Trophoblast cell (in vitro differentiated cells and primary cell): ENCODE measurements around the gene KCNJ15.
A peak's percentile ranks its signal among the peaks of the same experiment; 100 is the strongest.

Source experiments
- DNase-seq, 2 donors: peaks; one replicate each; pipeline ENCODE4 v3.0.0-alpha.2; 2016
- H2AFZ ChIP-seq: 2 replicates; pipeline ENCODE4 v1.6.1; 2013; ENCODE audit warnings: low read length, moderate library complexity, mild to moderate bottlenecking; ENCODE audit not compliant: insufficient read depth, poor library complexity
- H2AK5ac ChIP-seq: 2 replicates; pipeline ENCODE4 v1.6.1; 2013; ENCODE audit warnings: mild to moderate bottlenecking, low read length
- H2BK120ac ChIP-seq: 2 replicates; pipeline ENCODE4 v1.6.1; 2013; ENCODE audit warnings: low read length, mild to moderate bottlenecking, moderate library complexity; ENCODE audit not compliant: insufficient read depth, poor library complexity
- H2BK12ac ChIP-seq: 2 replicates; pipeline ENCODE4 v1.6.1; 2013; ENCODE audit warnings: mild to moderate bottlenecking, low read length, moderate library complexity
- H2BK5ac ChIP-seq: 2 replicates; pipeline ENCODE4 v1.6.1; 2013; ENCODE audit warnings: low read length, low read depth, moderate library complexity, mild to moderate bottlenecking; ENCODE audit not compliant: poor library complexity
- H3K14ac ChIP-seq: 2 replicates; pipeline ENCODE4 v1.6.1; 2013; ENCODE audit warnings: mild to moderate bottlenecking, low read length
- H3K18ac ChIP-seq: 2 replicates; pipeline ENCODE4 v1.6.1; 2013; ENCODE audit warnings: mild to moderate bottlenecking, low read length
- H3K23ac ChIP-seq: 2 replicates; pipeline ENCODE4 v1.6.1; 2013; ENCODE audit warnings: low read length
- H3K27ac ChIP-seq: 2 replicates; pipeline ENCODE4 v1.5.1; 2013; ENCODE audit warnings: low read depth, mild to moderate bottlenecking, inconsistent platforms, low read length, moderate library complexity
- H3K27me3 ChIP-seq: 2 replicates; pipeline ENCODE4 v1.6.1; 2013; ENCODE audit warnings: inconsistent platforms, mild to moderate bottlenecking, low read length, moderate library complexity; ENCODE audit not compliant: insufficient read depth
- H3K36me3 ChIP-seq, 2 experiments: 1 replicate in 1 of 2; 2 replicates in 1 of 2; pipeline ENCODE4 v1.6.1; 2013; ENCODE audit warnings: low read length in 2 of 2, mild to moderate bottlenecking in 2 of 2, moderate library complexity in 1 of 2; ENCODE audit not compliant: insufficient read depth in 2 of 2, control insufficient read depth in 1 of 2
- H3K4ac ChIP-seq: 2 replicates; pipeline ENCODE4 v1.6.1; 2013; ENCODE audit warnings: low read depth, mild to moderate bottlenecking, low read length, moderate library complexity
- H3K4me1 ChIP-seq, 2 experiments: 1 replicate in 1 of 2; 2 replicates in 1 of 2; pipeline ENCODE4 v1.6.1; 2013; ENCODE audit warnings: low read length in 2 of 2, mild to moderate bottlenecking in 2 of 2, moderate library complexity in 1 of 2; ENCODE audit not compliant: insufficient read depth in 2 of 2, control insufficient read depth in 1 of 2
- H3K4me2 ChIP-seq: 2 replicates; pipeline ENCODE4 v1.6.1; 2013; ENCODE audit warnings: inconsistent platforms, mild to moderate bottlenecking, low read length, moderate library complexity
- H3K4me3 ChIP-seq: 2 replicates; pipeline ENCODE4 v1.5.1; 2013; ENCODE audit warnings: mild to moderate bottlenecking, low read depth, low read length, inconsistent platforms
- H3K79me1 ChIP-seq: one replicate; pipeline ENCODE4 v1.6.1; 2013; ENCODE audit warnings: low read length
- H3K79me2 ChIP-seq: 2 replicates; pipeline ENCODE4 v1.6.1; 2013; ENCODE audit warnings: low read length, mild to moderate bottlenecking; ENCODE audit not compliant: control insufficient read depth, insufficient read depth, poor library complexity
- H3K9ac ChIP-seq: 2 replicates; pipeline ENCODE4 v1.6.1; 2013; ENCODE audit warnings: mild to moderate bottlenecking, low read length
- H3K9me3 ChIP-seq: 2 replicates; pipeline ENCODE4 v1.6.1; 2013; ENCODE audit warnings: low read depth, mild to moderate bottlenecking, control low read depth, inconsistent platforms, low read length; ENCODE audit not compliant: insufficient read depth
- H4K12ac ChIP-seq: 2 replicates; pipeline ENCODE4 v1.6.1; 2013; ENCODE audit warnings: low read depth, mild to moderate bottlenecking, low read length, moderate library complexity
- H4K8ac ChIP-seq: 2 replicates; pipeline ENCODE4 v1.6.1; 2013; ENCODE audit warnings: low read depth, mild to moderate bottlenecking, low read length, moderate library complexity
- H4K91ac ChIP-seq: one replicate; pipeline ENCODE4 v1.6.1; 2013; ENCODE audit warnings: low read depth, mild to moderate bottlenecking, low read length, moderate library complexity
- WGBS: extraction: QIAGEN DNeasy Blood & Tissue Kit; methylation state at CpG from one replicate; pipeline ENCODE4 v1.1.7; 2013; ENCODE audit warnings: missing lambda C conversion rate; ENCODE audit not compliant: insufficient read length, insufficient coverage; ENCODE audit errors: extremely low coverage; 5-methylcytosine and 5-hydroxymethylcytosine counted together

The KCNJ15 gene

DNA sequence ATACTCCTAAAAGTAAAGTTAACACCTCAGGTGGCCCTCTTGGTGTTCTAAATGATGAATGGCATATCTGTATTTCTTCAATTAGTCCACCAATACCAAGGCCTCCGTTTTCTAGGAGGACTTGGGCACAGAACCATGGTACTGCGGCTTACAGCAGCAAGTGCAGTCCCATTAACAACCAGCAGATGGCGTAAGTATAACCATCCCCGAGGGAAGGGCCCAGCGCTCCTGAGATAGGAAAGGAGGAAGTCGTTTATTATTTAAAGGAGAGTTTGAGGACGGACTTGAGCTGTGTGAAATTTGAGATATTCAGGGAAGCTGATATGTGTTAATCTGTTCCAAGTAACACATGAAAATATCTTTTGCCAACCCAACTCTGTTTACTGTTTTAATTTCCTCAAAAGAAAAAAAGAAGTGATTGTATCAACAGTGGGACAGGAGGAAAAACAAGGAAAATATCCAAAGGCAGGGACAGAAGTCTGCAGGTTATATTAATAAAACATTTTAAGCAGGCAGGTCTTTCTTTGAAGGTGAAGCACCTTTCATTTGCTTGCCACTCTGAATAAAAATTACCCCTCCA is 37.7 kb upstream of the KCNJ15 start:
- Histone ChIP-seq H3K9ac (no peak overlapping the region), H3K4me2 (no peak overlapping the region), H3K27ac (no peak overlapping the region), H3K14ac (no peak overlapping the region), H4K91ac (no peak overlapping the region), H2BK12ac (no peak overlapping the region), H3K79me1 (no peaks in the 10 kb centered on the region), H3K23ac (no peak overlapping the region), H2BK120ac (no peak overlapping the region), H4K8ac (no peak overlapping the region), H3K9me3 (peaks cover 9% of the 10 kb centered on the region), H3K4me1 (no peaks in the 10 kb centered on the region), H3K36me3 (no peaks in the 10 kb centered on the region), H3K4me3 (no peak overlapping the region), H2AFZ (no peak overlapping the region), H3K4ac (no peak overlapping the region), H3K27me3 (no peaks in the 10 kb centered on the region), H2BK5ac (no peak overlapping the region), H3K18ac (no peak overlapping the region), H4K12ac (no peak overlapping the region), H2AK5ac (no peak overlapping the region), H3K79me2 (no peaks in the 10 kb centered on the region)
- DNase-seq = peak; percentile 72 to 89
- WGBS = no CpG with 5 or more reads among the region's 7 CpGs

DNA sequence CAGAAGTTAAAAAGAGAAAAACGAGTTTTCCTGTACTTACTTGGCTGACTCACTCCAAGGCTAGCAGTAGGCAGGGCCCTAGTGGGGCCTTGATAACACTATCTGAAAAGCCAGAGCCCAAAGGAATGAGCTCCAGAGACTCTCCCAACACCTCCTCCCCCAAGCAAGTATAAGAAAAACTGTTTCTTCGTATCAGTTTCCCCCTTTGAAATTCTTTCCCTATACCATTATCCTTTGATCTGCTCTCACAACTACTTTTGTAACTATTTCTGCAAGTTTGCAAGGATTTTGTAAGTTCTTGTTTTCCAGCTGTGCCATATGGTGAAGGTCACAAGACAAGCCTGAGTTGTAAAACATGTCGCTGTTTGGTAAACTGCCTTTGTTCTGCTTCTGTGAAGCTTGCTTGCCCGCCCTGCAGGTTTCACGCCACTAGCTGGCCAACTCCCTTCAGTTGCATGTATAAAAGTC is 36.5 kb upstream of the KCNJ15 start:
- Histone ChIP-seq H3K36me3 (no peaks in the 10 kb centered on the region), H4K91ac (no peak overlapping the region), H3K9ac (no peak overlapping the region), H3K14ac (no peak overlapping the region), H3K4ac (no peak overlapping the region), H3K23ac (no peak overlapping the region), H2AFZ (no peak overlapping the region), H2BK5ac (no peak overlapping the region), H3K4me1 (no peaks in the 10 kb centered on the region), H3K79me2 (no peaks in the 10 kb centered on the region), H3K79me1 (no peaks in the 10 kb centered on the region), H3K18ac (no peak overlapping the region), H4K12ac (no peak overlapping the region), H3K27ac (no peak overlapping the region), H3K9me3 (peaks cover 10% of the 10 kb centered on the region), H2BK120ac (no peak overlapping the region), H3K4me3 (no peak overlapping the region), H4K8ac (no peak overlapping the region), H3K4me2 (no peak overlapping the region), H3K27me3 (no peaks in the 10 kb centered on the region), H2BK12ac (no peak overlapping the region), H2AK5ac (no peak overlapping the region)
- WGBS = no CpG with 5 or more reads among the region's 5 CpGs
- peak in 1 of 2 donors; percentile 12 for DNase-seq

DNA sequence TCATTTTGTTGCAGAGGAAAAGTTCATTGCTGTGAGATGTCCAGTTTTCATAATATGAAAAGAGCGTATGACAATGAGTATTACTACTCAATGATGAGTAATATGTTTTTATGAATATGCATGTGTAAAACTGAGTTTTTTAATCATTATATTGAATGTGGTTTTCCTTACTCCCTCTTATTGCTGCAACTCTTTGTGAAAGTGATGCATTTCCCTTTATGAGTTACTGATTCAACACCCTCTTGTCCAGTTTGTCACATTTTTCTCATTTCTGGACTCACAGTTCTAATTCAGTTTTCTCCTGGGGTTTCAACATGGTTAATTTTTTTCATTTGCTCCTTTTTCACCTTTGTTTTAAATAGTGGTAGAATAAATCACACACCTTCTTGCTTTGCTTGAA is 35.2 kb upstream of the KCNJ15 start:
- Histone ChIP-seq H2AK5ac (no peak overlapping the region), H2BK120ac (no peak overlapping the region), H3K9ac (no peak overlapping the region), H3K18ac (no peak overlapping the region), H2AFZ (no peak overlapping the region), H4K8ac (no peak overlapping the region), H3K23ac (no peak overlapping the region), H2BK5ac (no peak overlapping the region), H3K36me3 (no peaks in the 10 kb centered on the region), H3K4me2 (no peak overlapping the region), H3K79me1 (no peaks in the 10 kb centered on the region), H3K4ac (no peak overlapping the region), H3K27ac (no peak overlapping the region), H4K91ac (no peak overlapping the region), H3K79me2 (no peaks in the 10 kb centered on the region), H3K14ac (no peak overlapping the region), H3K9me3 (peaks cover 14% of the 10 kb centered on the region), H3K4me1 (no peaks in the 10 kb centered on the region), H2BK12ac (no peak overlapping the region), H3K4me3 (no peak overlapping the region), H3K27me3 (no peaks in the 10 kb centered on the region), H4K12ac (no peak overlapping the region)
- no CpG with 5 or more reads among the region's 1 CpG for WGBS
- DNase-seq = no peak

DNA sequence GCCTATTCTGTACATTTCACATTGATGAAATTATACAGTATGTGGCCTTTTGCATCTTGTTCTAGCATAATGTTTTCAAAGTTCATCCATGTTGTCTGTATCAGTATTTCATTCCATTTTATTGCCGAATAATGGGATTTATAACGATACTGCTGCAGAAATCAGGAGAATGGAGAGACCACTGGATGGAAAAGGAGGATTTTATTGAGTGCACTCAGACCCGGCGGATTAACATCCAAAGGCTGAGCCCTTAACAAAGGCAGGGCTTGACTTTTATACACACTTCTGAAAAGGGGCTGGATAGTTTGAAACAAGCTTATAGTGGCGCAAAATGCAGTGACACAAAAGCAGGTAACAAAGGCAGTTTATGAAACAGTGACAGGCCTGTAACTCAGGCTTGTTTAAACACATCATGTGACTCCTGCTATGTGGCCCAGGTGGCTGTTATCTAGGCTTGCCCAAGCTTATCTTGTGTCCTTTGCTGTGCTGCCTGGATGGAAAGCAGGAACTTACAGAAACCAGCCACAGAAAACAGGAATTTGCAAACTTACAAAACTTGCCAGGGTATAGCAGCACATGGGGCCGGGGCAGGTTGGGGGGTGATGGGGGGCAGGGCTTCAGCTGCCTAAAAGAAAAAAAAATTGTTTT is 32.8 kb upstream of the KCNJ15 start:
- H3K36me3 ChIP-seq = peaks cover 3 to 4% of the 10 kb centered on the region in 2 experiments
- H2BK120ac ChIP-seq = no peak overlapping the region
- no peak overlapping the region for H3K4ac ChIP-seq
- H3K23ac ChIP-seq = no peak overlapping the region
- no CpG with 5 or more reads among the region's 6 CpGs for WGBS
- no peak for DNase-seq
- no peak overlapping the region for H4K12ac ChIP-seq
- H3K79me1 ChIP-seq = peaks cover 10% of the 10 kb centered on the region
- H3K4me3 ChIP-seq = no peak overlapping the region
- H4K91ac ChIP-seq = no peak overlapping the region
- H2AK5ac ChIP-seq = no peak overlapping the region
- no peak overlapping the region for H3K27ac ChIP-seq
- no peak overlapping the region for H2BK5ac ChIP-seq
- no peak overlapping the region for H4K8ac ChIP-seq
- H3K18ac ChIP-seq = no peak overlapping the region
- H3K4me2 ChIP-seq = no peak overlapping the region
- H2AFZ ChIP-seq = no peak overlapping the region
- H3K9ac ChIP-seq = no peak overlapping the region
- no peak overlapping the region for H3K14ac ChIP-seq
- no peak overlapping the region for H2BK12ac ChIP-seq
- no peaks in the 10 kb centered on the region for H3K27me3 ChIP-seq
- H3K9me3 ChIP-seq = peaks cover 18% of the 10 kb centered on the region
- H3K79me2 ChIP-seq = no peaks in the 10 kb centered on the region
- peaks cover 6 to 11% of the 10 kb centered on the region in 2 experiments for H3K4me1 ChIP-seq
